ENCODE results near the gene EDAR. TPM values are rescaled to one million over a fixed set of nuclear protein-coding genes. Genes with fewer than 3 reads are reported as not detected.

The EDAR gene
- total RNA-seq, 4 donors from 2014 or later, result not detected

GRCh38 chr2:108894766-108895165, 94.3 kb downstream of the EDAR start:
- Histone ChIP-seq H3K27me3 (no peaks in the 10 kb centered on the region), H3K36me3 (no peaks in the 10 kb centered on the region), H3K9me3 (peaks cover 0 to 11% (median 7%) of the 10 kb centered on the region in 4 donors), H3K4me1 (no peaks in the 10 kb centered on the region), H3K27ac (replicated peaks in 1 of 4) (no peak overlapping the region), H3K4me3 (no peak overlapping the region)
- WGBS, result 87% methylated on average over 3 of the region's 3 CpGs
- no peak for DNase-seq (ENCODE audit: extremely low spot score)
- TF ChIP-seq EP300 (IDR thresholded peaks at IDR 0.05), result no peak
- no peak for TF ChIP-seq POLR2AphosphoS5 (IDR thresholded peaks at IDR 0.05)
- no peak for TF ChIP-seq POLR2A (IDR thresholded peaks at IDR 0.05; ENCODE audit: low read depth)
- no peak for TF ChIP-seq CTCF (IDR thresholded peaks at IDR 0.05)
- intact Hi-C loops (cut with DNase I), result no loop called here

- intact Hi-C loops (cut with DNase I), result no loop called here
These were observed 95.7 kb downstream of the EDAR start for GRCh38 chr2:108893277-108893676.

GRCh38 chr2:108889907-108890306, 99.1 kb downstream of the EDAR start:
- no peak for DNase-seq (ENCODE audit: extremely low spot score)
- TF ChIP-seq EP300 (IDR thresholded peaks at IDR 0.05), result no peak
- TF ChIP-seq POLR2AphosphoS5 (IDR thresholded peaks at IDR 0.05), result no peak
- TF ChIP-seq CTCF (IDR thresholded peaks at IDR 0.05), result no peak
- no peak for TF ChIP-seq POLR2A (IDR thresholded peaks at IDR 0.05; ENCODE audit: low read depth)
- no peaks in the 10 kb centered on the region for H3K36me3 ChIP-seq
- 86% methylated on average over 1 of the region's 1 CpG for WGBS
- H3K27ac ChIP-seq (replicated peaks in 1 of 4), result no peak overlapping the region
- H3K9me3 ChIP-seq, result peaks cover 0 to 30% (median 14%) of the 10 kb centered on the region in 4 donors
- H3K4me1 ChIP-seq, result no peaks in the 10 kb centered on the region
- no peak overlapping the region for H3K4me3 ChIP-seq
- intact Hi-C loops (cut with DNase I), result no loop called here
- H3K27me3 ChIP-seq, result no peaks in the 10 kb centered on the region

More at GRCh38 chr2:108893277-108893676, 95.7 kb downstream of the EDAR start:
- no peak for TF ChIP-seq POLR2A (IDR thresholded peaks at IDR 0.05; ENCODE audit: low read depth)
- TF ChIP-seq EP300 (IDR thresholded peaks at IDR 0.05), result no peak
- no peak for TF ChIP-seq CTCF (IDR thresholded peaks at IDR 0.05)
- TF ChIP-seq POLR2AphosphoS5 (IDR thresholded peaks at IDR 0.05), result no peak
- Histone ChIP-seq H3K27ac (replicated peaks in 1 of 4) (no peak overlapping the region), H3K27me3 (no peaks in the 10 kb centered on the region), H3K9me3 (peaks cover 0 to 22% (median 11%) of the 10 kb centered on the region in 4 donors), H3K4me1 (no peaks in the 10 kb centered on the region), H3K4me3 (no peak overlapping the region), H3K36me3 (no peaks in the 10 kb centered on the region)
- no peak for DNase-seq (ENCODE audit: extremely low spot score)
- WGBS, result 79% methylated on average over 1 of the region's 1 CpG

- Histone ChIP-seq H3K27me3 (no peaks in the 10 kb centered on the region), H3K4me1 (no peaks in the 10 kb centered on the region), H3K4me3 (no peak overlapping the region), H3K36me3 (no peaks in the 10 kb centered on the region), H3K9me3 (peaks cover 0 to 26% (median 18%) of the 10 kb centered on the region in 4 donors), H3K27ac (replicated peaks in 1 of 4) (no peak overlapping the region)
- 71% methylated on average over 3 of the region's 6 CpGs for WGBS
- intact Hi-C loops (cut with DNase I), result no loop called here
- DNase-seq (ENCODE audit: extremely low spot score), result no peak
- TF ChIP-seq EP300 (IDR thresholded peaks at IDR 0.05), result no peak
- no peak for TF ChIP-seq CTCF (IDR thresholded peaks at IDR 0.05)
- no peak for TF ChIP-seq POLR2AphosphoS5 (IDR thresholded peaks at IDR 0.05)
- no peak for TF ChIP-seq POLR2A (IDR thresholded peaks at IDR 0.05; ENCODE audit: low read depth)
These were observed 104.4 kb downstream of the EDAR start for GRCh38 chr2:108884619-108885018.

- 68% methylated on average over 2 of the region's 2 CpGs for WGBS
- intact Hi-C loops (cut with DNase I), result no loop called here
These were observed 110.7 kb downstream of the EDAR start for GRCh38 chr2:108878276-108878675.

More at GRCh38 chr2:108878276-108878675, 110.7 kb downstream of the EDAR start:
- H3K36me3 ChIP-seq, result no peaks in the 10 kb centered on the region
- no peak overlapping the region for H3K27ac ChIP-seq (replicated peaks in 1 of 4)
- H3K4me1 ChIP-seq, result no peaks in the 10 kb centered on the region
- H3K27me3 ChIP-seq, result no peaks in the 10 kb centered on the region
- H3K9me3 ChIP-seq, result peaks cover 0 to 20% (median 6%) of the 10 kb centered on the region in 4 donors
- TF ChIP-seq CTCF (IDR thresholded peaks at IDR 0.05), result no peak
- no peak for DNase-seq (ENCODE audit: extremely low spot score)
- H3K4me3 ChIP-seq, result no peak overlapping the region

Data from esophagus muscularis mucosa (tissue), 4 donors.